DND-41 (cell line): ENCODE data around the gene GFM1.

ENCODE experiments used
- CTCF ChIP-seq: IDR thresholded peaks from 2 replicates; pipeline ENCODE4 v1.5.1; 2012; ENCODE audit warnings: borderline replicate concordance, low read length, moderate library complexity, mild to moderate bottlenecking; ENCODE audit not compliant: poor library complexity, severe bottlenecking; ENCODE audit errors: extremely low read depth
- EZH2 ChIP-seq: IDR thresholded peaks from 3 replicates; pipeline ENCODE4 v1.6.1; 2012; ENCODE audit warnings: borderline replicate concordance, low read depth, mild to moderate bottlenecking, moderate library complexity, low read length, inconsistent platforms; ENCODE audit not compliant: severe bottlenecking

GRCh38 chr3:158738653-158739052 lies 94.3 kb downstream of the GFM1 start:
- TF ChIP-seq CTCF (no peak), EZH2 (no peak)
